K562 (cell line): ENCODE measurements around the gene NAA80. TPM values are rescaled to one million over a fixed set of nuclear protein-coding genes. Genes with fewer than 3 reads are reported as not detected.

Source experiments
- ARNT ChIP-seq, 2 experiments: fragments of 450-650 bp; IDR thresholded peaks; 2 replicates each; pipeline ENCODE4 v1.6.1; 2016; ENCODE audit warnings: mild to moderate bottlenecking in 1 of 2
- DEAF1 ChIP-seq: fragments of 450-650 bp; formaldehyde crosslinking; IDR thresholded peaks from 2 replicates; pipeline ENCODE4 v1.4.0; 2020; ENCODE audit warnings: mild to moderate bottlenecking, moderate library complexity
- ETV1 ChIP-seq: fragments of 450-650 bp; conservative IDR thresholded peaks from 2 replicates; pipeline ENCODE4 v1.6.1; 2016; ENCODE audit warnings: missing genetic modification characterization, control low read depth, low read depth, missing compliant biosample characterization
- FOXP1 ChIP-seq: sonication (generic); formaldehyde crosslinking; IDR thresholded peaks from 2 replicates; pipeline ENCODE4 v1.8.0; 2022; ENCODE audit warnings: mild to moderate bottlenecking, missing genetic modification reagents
- HBP1 ChIP-seq: fragments of 450-650 bp; formaldehyde crosslinking; IDR thresholded peaks from 2 replicates; pipeline ENCODE4 v1.4.0; 2022; ENCODE audit warnings: missing genetic modification characterization
- NKRF ChIP-seq: fragments of 450-650 bp; IDR thresholded peaks from 2 replicates; pipeline ENCODE4 v1.6.1; 2016; ENCODE audit warnings: borderline replicate concordance
- polyA plus RNA-seq, 8 experiments: library from polyadenylated mRNA; depleted of rRNA in 4 of 8; stranded (reverse) in 5 of 8; unstranded in 3 of 8; fragments of >200 nt; fragmentation: Nextera tagmentation in 2 of 8; fragmentation: Illumina TruSeq in 1 of 8; extraction: Ambion mirVana in 2 of 8; extraction: Trizol in 1 of 8; gene quantifications; 2 replicates each; pipeline versions ENCODE4 v1.2.1 to v1.2.3, GENCODE V29; 2011 to 2014; ENCODE audit warnings: inconsistent platforms in 1 of 8, missing spikeins in 1 of 8
- total RNA-seq, 7 experiments: library from RNA; depleted of rRNA in 6 of 7; stranded (reverse); fragments of >200 nt in 6 of 7; fragmentation: Illumina TruSeq in 2 of 7; extraction: Trizol in 2 of 7; gene quantifications; 2 replicates each; pipeline versions ENCODE4 v1.2.1 to v1.2.3, GENCODE V29; 2011 to 2021; ENCODE audit warnings: low replicate concordance in 1 of 7

NAA80 gene
- total and polyA plus RNA-seq, 9 of the 15 experiments (the other 6 are each of a cell fraction or from before 2014, with no cell fraction given) = 0.82 to 24.0 (median 8.6) TPM

- TF ChIP-seq NKRF (no peak; the same call in 1 of the 2 replicates), ETV1 (tag) (no peak), DEAF1 (CRISPR knock-in tag) (no peak), HBP1 (no peak), ARNT (IDR thresholded peaks at IDR 0.05) (no peak), FOXP1 (CRISPR knock-in tag) (no peak)
Measured at GRCh38 chr3:50321336-50322114, 22.3 kb upstream of the NAA80 start (continued).
